GM15510 (cell line): ENCODE data around the gene KLK14.

Experiments
- POLR2A ChIP-seq: IDR thresholded peaks from 3 replicates; pipeline ENCODE4 v1.6.1; 2011; ENCODE audit warnings: borderline replicate concordance; ENCODE audit not compliant: insufficient read length; ENCODE audit errors: extremely low read depth

The KLK14 gene

GRCh38 chr19:51097166-51097738 is 14.6 kb upstream of the KLK14 start:
- no peak for TF ChIP-seq POLR2A

DNA sequence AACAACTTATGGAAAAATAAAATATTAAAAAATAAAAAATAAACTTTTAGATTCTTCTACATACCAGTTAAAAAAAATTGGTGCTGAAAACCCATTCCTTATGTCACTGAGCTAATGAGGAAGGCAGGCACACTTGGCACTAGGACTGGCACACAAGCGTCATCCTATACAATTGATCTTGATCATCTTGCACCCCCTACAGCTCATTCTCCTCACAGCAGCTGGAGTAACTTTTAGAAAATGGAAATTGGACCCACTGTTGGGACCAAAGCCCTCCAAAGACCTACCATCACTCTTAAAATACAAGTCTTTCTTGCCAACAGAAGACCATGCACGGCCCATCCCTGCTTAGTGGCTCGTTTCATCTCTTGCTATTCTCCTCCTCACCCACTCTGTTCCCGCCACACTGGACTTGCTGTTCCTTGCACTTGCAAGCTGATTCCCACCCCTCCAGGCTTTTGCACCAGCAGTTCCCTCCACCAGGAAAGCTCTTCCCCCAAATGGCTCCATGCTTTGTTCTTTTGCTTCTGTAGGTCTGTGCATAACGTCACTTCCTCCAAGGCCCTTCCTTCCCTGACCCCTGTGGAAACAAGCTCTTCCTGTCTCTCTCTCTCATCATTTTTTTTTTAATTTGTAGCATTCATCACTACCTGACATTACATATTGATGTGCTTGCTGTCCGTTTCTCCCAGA is 13.9 kb upstream of the KLK14 start:
- no peak for TF ChIP-seq POLR2A

DNA sequence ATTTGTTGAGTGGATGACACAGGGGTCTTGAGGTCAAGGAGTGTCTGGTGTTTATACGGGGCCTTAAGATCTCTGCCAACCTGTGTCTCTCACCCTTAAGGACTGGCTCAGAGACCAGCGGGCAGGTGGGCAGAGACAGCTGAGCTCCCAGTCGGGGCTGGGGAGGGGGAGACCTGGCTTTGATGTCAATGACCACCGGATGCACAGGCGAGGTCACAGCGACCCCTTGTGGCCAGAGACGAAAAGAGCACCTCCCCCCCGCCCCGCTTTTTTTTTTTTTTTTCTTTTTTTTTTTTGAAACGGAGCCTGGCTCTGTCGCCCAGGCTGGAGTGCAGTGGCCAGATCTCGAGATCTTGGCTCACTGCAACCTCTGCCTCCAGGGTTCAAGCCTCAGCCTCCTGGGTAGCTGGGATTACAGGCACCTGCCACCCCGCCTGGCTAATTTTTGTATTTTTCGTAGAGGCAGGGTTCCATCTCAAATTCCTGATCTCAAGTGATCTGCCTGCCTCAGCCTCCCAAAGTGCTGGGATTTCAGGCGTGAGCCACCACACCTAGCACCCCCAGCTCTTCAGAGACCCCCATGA is 12.1 kb upstream of the KLK14 start:
- no peak for TF ChIP-seq POLR2A

DNA sequence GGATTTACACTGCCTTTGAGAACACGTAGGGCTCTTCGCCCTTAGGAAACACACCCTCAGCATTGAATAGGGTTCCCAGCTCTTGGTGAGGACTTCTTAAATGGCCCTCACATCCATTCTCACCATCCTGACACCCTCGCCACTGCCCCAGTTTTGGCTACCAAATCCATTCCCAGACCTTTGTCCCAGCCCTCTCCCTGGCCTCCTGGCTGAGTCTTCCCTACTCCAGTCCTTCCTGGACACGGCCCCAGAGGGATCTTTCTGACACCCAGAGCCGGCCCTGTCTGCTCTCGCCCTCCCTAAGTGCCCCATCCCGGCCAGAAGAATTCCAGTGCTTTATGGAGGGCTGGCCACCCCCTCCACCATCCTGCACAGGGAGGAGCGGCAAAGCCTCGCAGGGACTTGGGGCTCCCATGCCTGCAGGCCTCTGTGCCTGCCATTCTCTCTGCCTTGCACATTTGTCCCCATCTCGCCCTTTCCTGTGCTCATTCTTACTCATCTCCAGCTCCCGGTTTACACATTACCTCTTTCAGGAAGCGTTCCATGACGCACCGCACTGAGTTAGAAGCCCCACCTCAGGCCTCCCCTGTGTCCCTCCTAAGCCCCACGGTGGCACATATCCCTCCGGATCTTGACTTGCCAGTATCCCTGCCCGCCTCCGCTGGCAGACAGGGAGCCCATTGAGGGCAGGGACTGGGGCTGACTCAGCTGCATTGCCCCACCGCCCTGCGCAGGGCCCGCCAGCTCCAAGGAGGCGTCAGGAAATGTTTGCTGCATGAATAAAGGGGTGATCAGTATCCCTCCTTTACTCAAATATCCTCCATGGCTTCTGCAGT is 11.0 kb upstream of the KLK14 start:
- no peak for TF ChIP-seq POLR2A

GRCh38 chr19:51093101-51093500 is 10.4 kb upstream of the KLK14 start:
- no peak for TF ChIP-seq POLR2A

- TF ChIP-seq POLR2A: no peak
Observed at GRCh38 chr19:51091895-51092873, 9.5 kb upstream of the KLK14 start.

GRCh38 chr19:51091126-51091525 is 8.4 kb upstream of the KLK14 start:
- no peak for TF ChIP-seq POLR2A

- no peak for TF ChIP-seq POLR2A
Observed at GRCh38 chr19:51090471-51090870, 7.8 kb upstream of the KLK14 start.

DNA sequence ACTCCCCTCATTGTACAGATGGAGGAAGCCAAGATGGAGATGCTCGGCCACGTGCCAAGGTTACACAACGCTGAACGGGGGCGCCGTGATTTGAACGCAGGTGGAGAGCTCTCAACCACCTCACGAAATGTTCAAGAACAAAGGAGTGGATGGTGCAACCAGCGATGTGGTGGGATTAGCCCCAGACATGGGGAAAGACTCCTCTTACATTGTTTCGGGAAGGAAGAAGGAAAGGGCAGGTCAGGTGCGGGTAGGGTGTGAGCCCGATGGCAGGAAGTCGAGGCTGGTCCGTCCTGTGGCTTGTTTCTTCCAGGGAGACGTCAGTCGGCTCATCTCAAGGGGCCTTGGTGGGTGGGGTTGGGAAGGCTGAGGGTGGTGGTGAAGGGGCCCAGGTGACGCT is 7.1 kb upstream of the KLK14 start:
- no peak for TF ChIP-seq POLR2A

- TF ChIP-seq POLR2A: no peak
Observed at GRCh38 chr19:51086153-51086850, 3.6 kb upstream of the KLK14 start.

GRCh38 chr19:51084505-51084904 is 1.8 kb upstream of the KLK14 start:
- TF ChIP-seq POLR2A: no peak

DNA sequence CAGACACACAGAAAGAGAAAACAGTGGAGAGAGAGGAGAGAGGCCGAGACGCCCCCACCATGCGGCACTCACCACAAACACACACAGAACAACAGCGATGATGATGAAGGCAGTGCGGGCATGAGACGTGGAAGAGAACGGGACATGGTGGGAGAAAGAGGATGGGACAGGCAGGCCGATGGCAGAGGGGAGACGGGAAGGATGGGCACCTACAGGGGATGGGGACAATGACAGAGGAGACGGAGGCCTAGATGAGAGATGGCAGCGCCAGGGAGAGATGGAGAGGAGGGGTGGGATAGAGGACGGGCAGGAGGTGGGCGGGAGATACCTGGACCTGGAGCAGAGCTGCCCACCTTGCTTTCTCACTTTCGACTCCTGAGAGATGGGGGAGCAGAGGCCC is 1.1 kb upstream of the KLK14 start:
- TF ChIP-seq POLR2A: no peak

- TF ChIP-seq POLR2A: no peak
Observed at GRCh38 chr19:51083181-51083580, 494 bp upstream of the KLK14 start.

- TF ChIP-seq POLR2A: no peak
Observed at GRCh38 chr19:51081476-51081875, 1.2 kb downstream of the KLK14 start.
